NCI-H1417 (cell line): Measurements from ENCODE around the gene CATSPERB.
"Not testable (repeated sequence)": the region's sequence is repeated elsewhere in the genome, so short reads cannot be mapped to it uniquely, and the experiment has no call there.

Source experiments
- DNase-seq, 3 experiments: peaks; one replicate each; lab custom pipeline; 2025; lab: John Stamatoyannopoulos, UW

CATSPERB gene

GRCh38 chr14:91674911-91675310 is 57.0 kb downstream of the CATSPERB start:
- DNase-seq: no peak

DNA sequence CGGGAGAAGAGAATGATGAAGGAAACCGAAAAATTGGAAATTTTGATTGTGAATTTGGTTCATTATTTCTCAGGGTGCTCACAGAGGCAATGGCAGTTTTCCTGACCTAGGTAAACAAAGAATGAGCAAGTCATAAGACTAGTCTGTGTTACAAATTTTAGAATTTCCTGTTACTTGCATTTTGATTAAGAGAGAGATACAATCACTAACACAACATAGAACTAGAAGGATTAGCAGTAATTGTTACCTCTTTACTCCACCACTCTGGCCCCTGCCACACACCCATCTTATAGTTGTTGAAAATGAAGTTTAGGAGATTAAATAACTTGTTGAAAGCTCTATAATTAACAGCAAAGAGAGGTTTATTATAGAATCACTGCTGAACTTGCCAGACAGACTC is 62.0 kb downstream of the CATSPERB start:
- no peak for DNase-seq

DNA sequence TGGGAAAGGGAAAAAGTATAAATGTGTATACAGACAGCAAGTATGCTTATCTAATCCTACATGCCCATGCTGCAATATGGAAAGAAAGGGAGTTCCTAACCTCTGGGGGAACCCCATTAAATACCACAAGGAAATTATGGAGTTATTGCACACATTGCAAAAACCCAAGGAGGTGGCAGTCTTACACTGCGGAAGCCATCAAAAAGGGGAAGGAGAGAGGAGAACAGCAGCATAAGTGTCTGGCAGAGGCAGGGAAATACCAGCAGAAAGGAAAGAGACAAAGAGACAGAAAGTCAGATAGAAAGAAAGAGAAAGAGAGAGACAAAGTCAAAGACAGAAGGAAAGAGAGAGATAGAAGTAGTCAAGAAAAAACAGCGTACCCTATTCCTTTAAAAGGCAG is 64.8 kb downstream of the CATSPERB start:
- DNase-seq: not testable (repeated sequence)

DNA sequence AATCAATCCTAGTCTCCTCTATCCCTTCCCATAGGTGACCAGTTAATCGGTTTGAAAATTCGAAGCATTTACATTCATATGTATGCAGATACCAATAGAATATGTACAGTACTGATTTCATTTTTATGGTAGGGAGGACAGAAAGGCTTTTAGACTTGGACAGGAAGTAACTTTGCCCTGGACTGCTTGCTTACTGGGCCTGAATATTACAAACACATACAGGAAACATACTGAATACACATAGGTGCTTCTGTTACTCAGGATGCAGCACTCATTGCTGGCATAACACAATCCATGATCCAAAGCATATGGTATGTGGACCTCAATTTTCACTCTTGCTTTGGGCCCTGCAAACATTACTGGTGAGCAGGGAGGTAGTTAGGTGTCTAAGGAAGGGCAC is 71.1 kb downstream of the CATSPERB start:
- DNase-seq: no peak

- no peak for DNase-seq
Measured at GRCh38 chr14:91654836-91655235, 77.0 kb downstream of the CATSPERB start.

DNA sequence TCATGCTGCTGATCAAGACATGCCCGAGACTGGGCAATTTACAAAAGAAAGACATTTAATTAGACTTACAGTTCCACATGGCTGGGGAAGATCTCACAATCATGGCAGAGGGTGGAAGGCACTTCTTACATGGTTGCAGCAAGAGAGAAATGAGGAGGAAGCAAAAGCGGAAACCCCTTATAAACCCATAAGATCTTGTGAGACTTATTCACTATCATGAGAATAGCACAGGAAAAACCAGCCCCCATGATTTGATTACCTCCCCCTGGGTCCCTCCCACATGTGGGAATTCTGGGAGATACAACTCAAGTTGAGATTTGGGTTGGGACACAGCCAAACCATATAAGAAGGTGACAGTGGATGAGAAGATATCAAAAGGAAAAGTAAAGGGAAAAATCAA is 78.4 kb downstream of the CATSPERB start:
- no peak for DNase-seq

DNA sequence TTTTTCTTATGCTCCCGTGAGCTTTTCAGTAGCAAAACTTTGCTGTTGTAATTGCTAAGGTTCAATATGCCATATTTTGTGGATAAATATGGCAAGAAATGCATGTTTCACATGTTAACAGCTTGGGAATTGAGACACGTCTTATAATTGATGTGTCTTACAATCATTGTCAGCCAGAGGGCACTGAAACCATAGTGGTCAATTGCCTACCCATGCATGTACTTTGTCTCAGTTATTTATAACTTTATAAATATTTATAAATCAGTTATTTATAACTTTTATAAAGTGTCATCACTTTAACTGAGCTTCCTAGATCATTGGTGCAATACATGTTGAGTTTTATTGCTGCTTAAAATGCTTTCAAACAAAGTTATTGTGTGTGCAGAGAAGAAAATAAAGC is 82.0 kb downstream of the CATSPERB start:
- peak in 2 of 3 experiments; percentile 41 to 42 for DNase-seq

DNA sequence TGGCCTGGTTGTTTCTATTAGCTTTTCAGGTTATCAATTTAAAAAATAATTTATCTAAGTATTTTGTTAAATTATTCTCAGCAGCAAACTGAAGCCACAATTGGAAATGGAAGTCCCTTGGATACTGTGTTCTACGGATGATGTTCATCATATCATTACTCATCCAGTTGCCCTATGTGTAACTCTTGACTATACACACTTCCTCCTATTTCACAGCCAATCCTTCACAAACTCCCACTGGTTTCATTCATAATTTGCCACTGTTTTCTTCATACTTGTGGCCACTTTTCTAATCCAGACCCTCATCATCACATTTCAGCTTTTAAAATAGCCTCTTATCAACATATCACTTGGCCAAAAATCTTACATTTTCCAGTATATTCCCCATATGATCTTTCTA is 84.0 kb downstream of the CATSPERB start:
- DNase-seq: no peak

GRCh38 chr14:91636604-91637003 is 95.3 kb downstream of the CATSPERB start:
- DNase-seq: no peak

DNA sequence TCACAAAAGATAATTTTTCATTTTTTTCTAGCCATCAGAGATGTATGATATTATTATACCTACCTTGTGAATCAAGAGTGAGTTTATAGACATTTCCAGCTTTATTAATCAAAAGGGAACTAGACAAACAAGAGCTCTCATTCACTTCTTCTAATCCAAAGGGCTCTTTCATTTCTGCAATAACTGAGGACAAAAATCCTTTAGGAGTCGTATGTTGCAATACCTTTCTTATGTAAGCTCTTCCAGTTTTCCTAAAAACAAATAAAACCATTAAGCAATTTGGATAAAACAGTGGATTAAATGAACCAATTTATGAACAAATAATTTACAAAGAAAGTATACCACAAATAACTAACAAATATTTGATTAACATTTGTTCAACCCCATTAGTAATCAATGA is 107.1 kb downstream of the CATSPERB start:
- no peak for DNase-seq

DNA sequence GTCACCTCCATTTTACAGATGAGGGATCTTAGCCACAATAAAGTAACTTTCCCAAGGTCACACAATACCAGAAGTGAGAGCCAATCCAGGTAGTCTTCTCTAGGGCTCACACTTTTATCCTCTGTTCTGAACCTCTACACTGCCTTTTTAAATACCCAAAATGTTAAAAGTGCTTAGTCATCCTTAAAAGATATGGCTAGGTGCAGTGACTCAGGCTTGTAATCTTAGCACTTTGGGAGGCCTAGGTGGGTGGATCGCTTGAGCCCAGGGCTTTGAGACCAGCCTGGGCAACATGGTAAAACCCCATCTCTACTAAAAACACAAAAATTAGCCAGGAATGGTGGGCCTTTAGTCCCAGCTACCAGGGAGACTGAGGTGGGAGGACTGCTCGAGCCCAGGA is 117.7 kb downstream of the CATSPERB start:
- DNase-seq: no peak

DNA sequence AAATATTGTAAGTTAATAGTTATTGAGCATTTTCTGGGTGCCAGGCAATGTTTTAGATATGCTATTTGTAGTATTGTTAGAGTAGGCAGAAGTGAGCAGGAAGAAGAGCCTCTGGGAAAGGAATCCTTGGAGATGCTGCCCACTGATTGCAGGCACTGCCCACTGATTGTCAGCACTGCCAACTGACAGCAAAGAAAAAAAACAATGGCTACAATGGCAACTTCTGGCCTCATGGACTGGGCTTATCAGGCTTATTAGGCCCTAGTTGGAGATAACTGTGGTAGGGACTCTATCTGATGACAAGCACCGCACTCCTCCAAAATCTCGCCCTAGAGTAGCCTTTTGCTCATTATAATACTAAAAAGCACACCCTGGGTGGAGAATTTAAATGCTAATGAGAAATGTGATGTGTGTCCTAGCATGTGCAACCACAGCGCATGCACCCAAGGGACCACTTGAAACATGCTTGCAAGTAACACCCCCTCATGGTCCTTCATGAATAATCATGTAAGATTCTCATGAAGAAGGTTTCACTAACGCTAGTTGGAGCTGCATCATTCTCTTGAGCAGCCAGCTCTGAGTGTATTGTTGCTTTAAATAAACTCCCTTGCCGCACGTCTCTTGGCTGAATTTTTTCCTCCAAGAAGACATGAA is 118.3 kb downstream of the CATSPERB start:
- no peak for DNase-seq

DNA sequence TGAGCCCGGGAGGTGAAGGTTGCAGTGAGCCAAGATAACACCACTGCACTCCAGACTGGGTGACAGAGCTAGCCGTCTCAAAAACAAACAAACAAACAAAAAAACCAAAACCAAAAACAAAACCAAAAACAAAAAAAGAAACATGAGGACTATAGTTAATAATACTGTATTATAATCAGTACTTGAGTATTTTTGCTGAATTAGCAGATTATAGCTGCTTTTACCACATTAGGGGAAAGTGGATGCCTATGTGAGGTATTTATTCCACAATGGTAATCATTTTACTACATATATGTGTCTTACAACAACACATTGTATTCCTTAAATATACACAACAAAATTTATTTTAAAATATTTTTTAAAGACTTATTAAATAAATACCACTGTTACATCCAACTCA is 120.4 kb downstream of the CATSPERB start:
- DNase-seq: no peak

DNA sequence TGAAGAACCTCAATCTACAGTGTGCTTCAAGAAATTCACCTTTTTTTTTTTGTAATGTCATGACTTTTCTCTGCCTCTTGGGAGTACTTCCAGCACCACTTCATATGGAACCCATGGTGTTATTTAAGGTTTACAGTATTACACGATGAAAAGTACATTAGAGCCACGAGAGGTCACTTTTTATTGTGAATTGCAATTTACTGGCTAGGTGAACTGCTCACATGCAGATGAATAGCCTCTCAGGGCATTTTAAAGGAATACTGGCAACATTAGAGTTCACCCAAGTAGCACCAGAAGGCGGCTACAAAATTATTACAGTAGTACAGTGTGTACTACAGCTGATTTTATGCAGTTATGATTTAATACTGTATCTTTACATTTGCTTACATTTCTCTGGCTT is 122.7 kb downstream of the CATSPERB start:
- DNase-seq: no peak

DNA sequence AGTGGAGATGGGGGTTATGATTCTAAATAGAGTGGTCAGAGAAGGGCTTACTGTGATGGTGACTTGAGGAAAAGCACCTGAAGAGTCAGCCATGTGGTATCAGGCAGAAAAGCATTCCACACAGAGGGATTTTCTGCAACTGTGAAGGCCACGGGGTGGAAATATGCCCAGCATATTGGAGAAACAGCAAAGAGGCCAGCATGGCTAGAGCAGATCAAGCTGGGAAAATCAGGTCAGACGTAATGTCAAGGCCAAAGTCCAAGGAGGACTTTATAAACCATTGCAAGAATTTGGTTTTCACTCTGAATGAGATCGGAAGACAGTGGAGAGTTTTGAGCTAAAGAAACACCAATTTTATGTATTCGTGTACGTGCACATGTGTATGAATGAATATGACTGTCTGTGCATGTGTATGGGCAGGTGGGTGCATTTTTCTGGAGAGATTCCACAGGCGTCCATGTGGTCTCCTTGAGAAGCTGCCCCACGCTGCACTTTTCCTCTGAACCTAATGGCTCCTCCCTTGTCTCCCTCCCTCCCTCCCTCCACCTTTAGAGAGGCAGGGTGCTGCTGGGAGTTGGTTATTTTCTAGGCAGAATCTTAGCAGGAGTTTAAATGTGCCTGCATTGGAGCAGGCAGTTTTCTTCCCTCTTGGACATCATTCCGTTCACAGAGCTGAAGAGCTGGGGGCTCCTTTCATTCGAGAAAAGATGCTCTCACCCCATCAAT is 124.4 kb downstream of the CATSPERB start:
- no peak for DNase-seq

DNA sequence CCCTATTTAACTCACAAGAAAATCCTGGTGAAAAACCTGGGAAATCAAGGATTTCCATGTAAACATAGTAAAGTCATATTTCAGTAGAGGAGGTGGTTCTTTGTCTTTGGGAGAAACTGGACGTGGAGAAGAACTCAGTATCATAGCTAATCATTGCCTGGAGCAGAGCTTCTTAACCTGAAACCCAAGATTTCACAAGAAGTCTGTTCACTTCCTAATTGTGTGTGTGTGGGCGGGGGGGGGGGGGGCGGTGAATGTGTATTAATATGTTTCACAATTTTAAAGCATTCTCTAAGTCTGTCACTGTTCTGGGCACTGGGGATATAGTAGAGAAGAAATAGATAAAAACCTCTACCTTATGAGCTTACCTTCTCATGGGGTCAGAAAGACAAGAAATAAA is 125.0 kb downstream of the CATSPERB start:
- DNase-seq: no peak

- DNase-seq: not testable (repeated sequence)
Measured at GRCh38 chr14:91604611-91605010, 127.3 kb downstream of the CATSPERB start.

GRCh38 chr14:91599994-91600393 is 131.9 kb downstream of the CATSPERB start:
- DNase-seq: no peak

DNA sequence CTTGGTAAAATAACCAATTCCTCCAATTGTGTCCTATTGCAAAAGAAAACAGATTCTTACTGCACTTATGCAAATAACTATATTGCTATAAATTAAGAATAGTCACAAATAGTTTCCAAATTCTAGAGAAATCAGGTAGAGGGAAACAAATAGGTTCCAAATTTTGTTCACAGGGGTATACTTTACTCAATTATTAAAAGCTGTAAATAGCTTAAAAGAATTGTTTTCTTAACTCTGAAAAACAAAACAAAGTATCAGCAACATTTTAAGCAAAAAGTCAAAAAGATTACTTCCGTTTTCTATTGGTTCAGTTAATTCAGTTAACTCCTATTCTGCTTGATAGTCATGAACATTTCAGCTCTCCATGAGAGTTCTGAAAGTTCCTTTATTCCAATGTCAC is 136.2 kb downstream of the CATSPERB start:
- DNase-seq: no peak

DNA sequence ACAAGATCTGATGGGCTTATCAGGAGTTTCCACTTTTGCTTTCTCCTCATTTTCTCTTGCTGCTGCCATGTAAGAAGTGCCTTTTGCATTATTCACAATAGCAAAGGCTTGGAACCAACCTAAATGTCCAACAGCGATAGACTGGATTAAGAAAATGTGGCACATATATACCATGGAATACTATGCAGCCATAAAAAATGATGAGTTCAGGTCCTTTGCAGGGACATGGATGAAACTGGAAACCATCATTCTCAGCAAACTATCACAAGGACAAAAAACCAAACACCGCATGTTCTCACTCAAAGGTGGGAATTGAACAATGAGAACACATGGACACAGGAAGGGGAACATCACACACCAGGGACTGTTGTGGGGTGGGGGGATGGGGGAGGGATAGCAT is 137.9 kb downstream of the CATSPERB start:
- not testable (repeated sequence) for DNase-seq

- no peak for DNase-seq
Measured at GRCh38 chr14:91586410-91586809, 145.5 kb downstream of the CATSPERB start.

- no peak for DNase-seq
Measured at GRCh38 chr14:91585856-91586255, 146.0 kb downstream of the CATSPERB start.

- DNase-seq: no peak
Measured at GRCh38 chr14:91582761-91583160, 149.1 kb downstream of the CATSPERB start.
